Ecto neural progenitor cell (in vitro differentiated cells): Measurements from ENCODE around the gene GALNT12.

Experiments
- DNase-seq: peaks from one replicate; pipeline ENCODE4 v3.0.0-alpha.2; 2018; ENCODE audit warnings: low spot score

GALNT12 gene

GRCh38 chr9:98807070-98807813 lies at the start of gene GALNT12:
GALNT12 (plus strand) TSS chr9:98807670; CDS start chr9:98807699, 29 bp downstream.
- peak; percentile 74 for DNase-seq

- no peak for DNase-seq
Measured at GRCh38 chr9:98760231-98760630, 47.2 kb upstream of the GALNT12 start.

- DNase-seq = no peak
Measured at GRCh38 chr9:98763986-98764745, 43.3 kb upstream of the GALNT12 start.

GRCh38 chr9:98765256-98765655 lies 42.2 kb upstream of the GALNT12 start:
- no peak for DNase-seq

GRCh38 chr9:98766586-98766985 lies 40.9 kb upstream of the GALNT12 start:
- no peak for DNase-seq

- DNase-seq = no peak
Measured at GRCh38 chr9:98767196-98767595, 40.3 kb upstream of the GALNT12 start.

GRCh38 chr9:98767915-98768314 lies 39.6 kb upstream of the GALNT12 start:
- DNase-seq = no peak

GRCh38 chr9:98768344-98768743 lies 39.1 kb upstream of the GALNT12 start:
- no peak for DNase-seq

- DNase-seq = no peak
Measured at GRCh38 chr9:98770717-98771116, 36.8 kb upstream of the GALNT12 start.

GRCh38 chr9:98771209-98771874 lies 36.1 kb upstream of the GALNT12 start:
- DNase-seq = no peak

GRCh38 chr9:98772364-98773155 lies 34.9 kb upstream of the GALNT12 start:
- no peak for DNase-seq

- no peak for DNase-seq
Measured at GRCh38 chr9:98773721-98774120, 33.7 kb upstream of the GALNT12 start.

- no peak for DNase-seq
Measured at GRCh38 chr9:98774746-98775145, 32.7 kb upstream of the GALNT12 start.

- peak; percentile 67 for DNase-seq
Measured at GRCh38 chr9:98775831-98776441, 31.5 kb upstream of the GALNT12 start.

GRCh38 chr9:98777618-98778017 lies 29.9 kb upstream of the GALNT12 start:
- DNase-seq = no peak

GRCh38 chr9:98778251-98778650 lies 29.2 kb upstream of the GALNT12 start:
- DNase-seq = no peak

- no peak for DNase-seq
Measured at GRCh38 chr9:98778711-98779530, 28.5 kb upstream of the GALNT12 start.

GRCh38 chr9:98780059-98780749 lies 27.3 kb upstream of the GALNT12 start:
- no peak for DNase-seq

GRCh38 chr9:98781588-98782383 lies 25.7 kb upstream of the GALNT12 start:
- no peak for DNase-seq
